Skeletal muscle tissue (tissue), 4 donors: ENCODE data around the gene KCNMB2. TPM values are rescaled to one million over a fixed set of nuclear protein-coding genes. Genes with fewer than 3 reads are reported as not detected.
A peak's percentile ranks its signal among the peaks of the same experiment; 100 is the strongest.

Source experiments
- H3K27ac ChIP-seq: one replicate; pipeline ENCODE4 v1.7.0; 2013; ENCODE audit warnings: mild to moderate bottlenecking, low read depth, low read length, inconsistent platforms
- H3K27me3 ChIP-seq, 3 donors: one replicate each; pipeline ENCODE4 v1.7.0; 2013; ENCODE audit warnings: low read length in 3 of 3; ENCODE audit not compliant: control insufficient read depth in 3 of 3, insufficient read depth in 3 of 3
- H3K36me3 ChIP-seq, 3 donors: one replicate each; pipeline ENCODE4 v1.7.0; 2013; ENCODE audit warnings: low read length in 3 of 3; ENCODE audit not compliant: control insufficient read depth in 3 of 3, insufficient read depth in 3 of 3
- H3K4me1 ChIP-seq, 3 donors: one replicate each; pipeline ENCODE4 v1.7.0; 2013; ENCODE audit warnings: low read length in 3 of 3, mild to moderate bottlenecking in 3 of 3; ENCODE audit not compliant: control insufficient read depth in 3 of 3, insufficient read depth in 3 of 3
- H3K4me3 ChIP-seq, 3 donors: one replicate each; pipeline ENCODE4 v1.7.0; 2013; ENCODE audit warnings: low read length in 3 of 3
- H3K9ac ChIP-seq, 3 donors: one replicate each; pipeline ENCODE4 v1.7.0; 2013; ENCODE audit warnings: low read length in 3 of 3, mild to moderate bottlenecking in 3 of 3, moderate library complexity in 2 of 3, low read depth in 1 of 3
- H3K9me3 ChIP-seq, 3 donors: one replicate each; pipeline ENCODE4 v1.7.0; 2013; ENCODE audit warnings: low read length in 3 of 3; ENCODE audit not compliant: control insufficient read depth in 3 of 3
- total RNA-seq: library from RNA; depleted of rRNA; stranded (reverse); fragments of >200 nt; gene quantifications from one replicate; pipeline ENCODE4 v1.2.3, GENCODE V29; 2014
- donor health status: Osteomylitis.

KCNMB2 gene
- total RNA-seq, 1 donor from 2014 or later, result 11.5 TPM

GRCh38 chr3:178562143-178562946, 26.1 kb downstream of the KCNMB2 start:
- peaks cover 0 to 4% (median 3%) of the 10 kb centered on the region in 3 donors for H3K4me1 ChIP-seq
- H3K4me3 ChIP-seq, result no peak overlapping the region
- H3K27me3 ChIP-seq, result no peaks in the 10 kb centered on the region
- no peak overlapping the region for H3K27ac ChIP-seq
- H3K9ac ChIP-seq, result no peak overlapping the region
- no peaks in the 10 kb centered on the region for H3K36me3 ChIP-seq
- no peaks in the 10 kb centered on the region for H3K9me3 ChIP-seq

DNA sequence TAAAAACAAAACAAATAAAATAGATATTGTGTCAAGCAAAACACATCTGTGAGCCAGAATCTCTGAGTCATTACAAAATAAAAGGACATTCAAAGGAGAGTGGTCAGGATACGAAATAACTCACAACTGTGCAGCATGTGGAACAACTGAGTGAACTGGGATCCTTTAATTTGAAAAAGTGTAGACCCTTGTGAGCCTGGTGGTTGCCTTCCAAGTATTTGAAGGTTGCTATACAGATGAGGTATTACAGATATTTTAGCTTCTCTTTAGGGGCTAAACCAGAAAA, 26.7 kb downstream of the KCNMB2 start:
- no peak overlapping the region for H3K9ac ChIP-seq
- no peak overlapping the region for H3K27ac ChIP-seq
- H3K4me3 ChIP-seq, result no peak overlapping the region
- no peaks in the 10 kb centered on the region for H3K36me3 ChIP-seq
- peaks cover 0 to 4% (median 3%) of the 10 kb centered on the region in 3 donors for H3K4me1 ChIP-seq
- H3K9me3 ChIP-seq, result no peaks in the 10 kb centered on the region
- no peaks in the 10 kb centered on the region for H3K27me3 ChIP-seq

DNA sequence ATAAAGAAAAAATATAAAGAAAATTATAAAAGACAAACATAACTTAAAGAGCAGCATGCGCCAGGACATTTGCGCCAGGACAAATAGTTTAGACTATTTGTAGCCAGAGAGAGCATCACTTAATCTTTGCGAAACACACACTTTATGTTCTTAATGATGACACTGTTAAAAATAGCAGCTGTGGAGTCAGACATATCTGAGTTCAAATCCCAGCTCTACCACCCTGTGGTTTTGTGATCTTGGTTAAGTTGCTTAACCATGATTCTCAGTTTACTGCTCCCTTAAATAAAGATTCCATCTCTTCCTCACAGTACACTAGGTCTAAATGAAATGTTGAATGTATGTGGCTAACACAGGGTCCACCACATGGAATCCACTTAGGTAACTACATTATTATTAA, 31.4 kb downstream of the KCNMB2 start:
- H3K9ac ChIP-seq, result no peak overlapping the region
- no peak overlapping the region for H3K4me3 ChIP-seq
- H3K27ac ChIP-seq, result no peak overlapping the region
- no peaks in the 10 kb centered on the region for H3K4me1 ChIP-seq
- H3K9me3 ChIP-seq, result no peaks in the 10 kb centered on the region
- H3K27me3 ChIP-seq, result no peaks in the 10 kb centered on the region
- H3K36me3 ChIP-seq, result no peaks in the 10 kb centered on the region

- no peaks in the 10 kb centered on the region for H3K36me3 ChIP-seq
- H3K4me3 ChIP-seq, result no peak overlapping the region
- H3K27ac ChIP-seq, result no peak overlapping the region
- H3K9me3 ChIP-seq, result no peaks in the 10 kb centered on the region
- H3K27me3 ChIP-seq, result no peaks in the 10 kb centered on the region
- no peaks in the 10 kb centered on the region for H3K4me1 ChIP-seq
- no peak overlapping the region for H3K9ac ChIP-seq
These were observed 32.0 kb downstream of the KCNMB2 start for GRCh38 chr3:178568155-178568731.

- no peaks in the 10 kb centered on the region for H3K36me3 ChIP-seq
- H3K27ac ChIP-seq, result no peak overlapping the region
- H3K4me1 ChIP-seq, result no peaks in the 10 kb centered on the region
- no peak overlapping the region for H3K9ac ChIP-seq
- no peak overlapping the region for H3K4me3 ChIP-seq
- H3K27me3 ChIP-seq, result no peaks in the 10 kb centered on the region
- H3K9me3 ChIP-seq, result no peaks in the 10 kb centered on the region
These were observed 32.7 kb downstream of the KCNMB2 start for GRCh38 chr3:178568911-178569310.

DNA sequence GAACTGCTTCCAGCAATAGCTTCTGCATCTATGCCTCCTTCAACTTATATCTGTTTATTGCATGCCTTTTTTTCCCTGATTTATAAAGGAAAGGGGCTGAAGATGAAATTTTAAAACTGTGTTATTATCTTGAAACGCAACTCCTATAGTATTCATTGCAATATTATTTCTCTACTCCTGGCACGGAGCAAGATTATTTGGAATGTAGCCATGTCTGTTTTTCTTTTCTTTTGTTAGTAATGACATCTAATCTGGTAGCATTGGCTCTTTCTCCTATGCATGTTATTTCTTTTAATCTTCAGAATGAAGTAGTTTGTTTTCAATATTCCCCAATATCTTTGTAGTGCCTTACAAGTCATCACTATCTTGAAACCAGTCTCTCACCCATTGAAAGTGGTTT, 33.6 kb downstream of the KCNMB2 start:
- H3K9ac ChIP-seq, result no peak overlapping the region
- H3K27ac ChIP-seq, result no peak overlapping the region
- H3K36me3 ChIP-seq, result no peaks in the 10 kb centered on the region
- H3K9me3 ChIP-seq, result no peaks in the 10 kb centered on the region
- H3K4me1 ChIP-seq, result no peaks in the 10 kb centered on the region
- no peaks in the 10 kb centered on the region for H3K27me3 ChIP-seq
- H3K4me3 ChIP-seq, result no peak overlapping the region

DNA sequence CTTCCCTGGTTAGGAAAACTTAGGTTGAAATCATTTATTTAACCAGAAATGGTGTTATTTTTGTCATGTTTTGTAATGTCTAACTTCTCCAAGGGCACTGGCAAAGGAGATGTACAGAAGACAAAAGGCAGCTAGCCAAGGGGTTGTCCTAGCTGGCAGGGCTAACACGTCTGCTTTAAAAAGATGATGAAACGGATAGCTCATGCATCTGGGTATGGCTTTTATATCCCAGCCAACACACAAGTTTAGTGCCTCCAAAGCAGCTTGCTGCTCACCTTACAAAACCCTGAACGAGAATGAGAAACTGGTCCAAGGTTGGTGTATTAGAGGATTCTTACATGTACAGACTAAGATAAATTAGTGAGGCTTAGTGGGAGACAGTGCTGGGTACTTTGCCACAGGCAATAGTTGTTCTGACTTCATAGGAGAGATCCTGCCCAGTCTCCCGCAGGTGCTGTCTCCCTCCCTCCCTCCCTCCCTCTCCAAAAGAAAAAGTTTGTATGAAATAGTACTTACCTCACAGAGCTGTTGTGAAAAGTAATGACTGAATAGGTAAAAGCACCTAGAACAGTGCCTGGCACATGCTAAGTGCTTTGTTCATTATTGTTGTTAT, 47.8 kb downstream of the KCNMB2 start:
- no peak overlapping the region for H3K9ac ChIP-seq
- H3K36me3 ChIP-seq, result no peaks in the 10 kb centered on the region
- H3K4me3 ChIP-seq, result no peak overlapping the region
- H3K9me3 ChIP-seq, result no peaks in the 10 kb centered on the region
- H3K27ac ChIP-seq, result no peak overlapping the region
- peaks cover 0 to 5% (median 0%) of the 10 kb centered on the region in 3 donors for H3K4me1 ChIP-seq
- H3K27me3 ChIP-seq, result no peaks in the 10 kb centered on the region

DNA sequence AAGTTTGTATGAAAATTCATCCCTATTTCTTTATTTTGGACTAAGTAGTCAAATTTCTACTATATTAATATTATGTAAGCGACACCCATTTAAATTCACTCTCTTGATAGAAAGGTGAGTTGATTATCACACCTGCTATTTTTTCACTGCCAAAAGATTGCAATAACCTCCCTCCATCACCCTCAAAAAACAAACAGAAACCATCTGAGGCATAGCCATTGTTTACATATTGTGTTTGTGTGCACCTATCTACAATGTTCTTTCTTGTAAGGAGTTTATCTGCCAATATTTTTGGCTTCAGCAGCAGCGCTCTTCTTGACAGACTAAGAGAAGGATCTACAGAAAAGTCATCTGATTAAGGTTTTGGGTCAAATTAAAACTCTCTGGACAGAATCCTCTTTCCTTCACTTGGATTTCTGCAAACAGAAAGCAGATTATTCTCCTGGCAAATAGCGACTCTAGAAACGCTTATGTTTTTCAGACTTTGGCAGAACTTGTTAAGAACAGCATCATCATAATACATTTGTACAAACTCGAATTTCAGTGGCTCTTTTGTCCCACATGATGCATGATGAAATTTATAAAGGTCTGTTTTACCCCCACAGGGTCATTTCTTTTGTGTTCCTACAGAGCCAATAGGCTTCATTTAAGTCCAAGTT, 48.6 kb downstream of the KCNMB2 start:
- H3K9ac ChIP-seq, result no peak overlapping the region
- peak overlapping the region; percentile 3 for H3K27ac ChIP-seq
- H3K4me3 ChIP-seq, result no peak overlapping the region
- no peaks in the 10 kb centered on the region for H3K36me3 ChIP-seq
- peaks cover 0 to 5% (median 0%) of the 10 kb centered on the region in 3 donors for H3K4me1 ChIP-seq
- H3K27me3 ChIP-seq, result no peaks in the 10 kb centered on the region
- no peaks in the 10 kb centered on the region for H3K9me3 ChIP-seq

GRCh38 chr3:178585454-178585853, 49.2 kb downstream of the KCNMB2 start:
- Histone ChIP-seq H3K27ac (peak overlapping the region; percentile 3), H3K9ac (no peak overlapping the region), H3K4me3 (no peak overlapping the region), H3K36me3 (no peaks in the 10 kb centered on the region), H3K27me3 (no peaks in the 10 kb centered on the region), H3K4me1 (peaks cover 0 to 5% (median 0%) of the 10 kb centered on the region in 3 donors), H3K9me3 (no peaks in the 10 kb centered on the region)

DNA sequence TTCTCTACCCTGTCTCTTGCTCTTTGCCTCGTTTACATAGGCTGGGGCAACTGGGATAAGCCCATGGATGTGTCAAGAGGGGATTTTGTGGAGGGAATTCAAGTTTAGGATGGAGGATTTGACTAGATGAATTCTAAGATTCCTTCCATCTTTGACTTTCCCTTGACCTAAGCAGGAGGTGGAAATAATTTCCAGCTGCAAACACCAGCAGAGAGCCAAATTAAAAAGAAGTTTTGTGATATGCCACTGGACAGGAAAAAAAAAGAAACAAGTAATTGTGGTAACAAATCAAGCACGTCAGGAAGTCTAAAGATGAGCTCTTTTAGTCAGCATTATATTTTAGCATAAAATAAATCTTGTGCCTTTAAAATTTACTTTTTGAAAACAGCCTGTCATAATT, 49.8 kb downstream of the KCNMB2 start:
- H3K9ac ChIP-seq, result no peak overlapping the region
- no peaks in the 10 kb centered on the region for H3K9me3 ChIP-seq
- H3K27ac ChIP-seq, result no peak overlapping the region
- no peak overlapping the region for H3K4me3 ChIP-seq
- H3K36me3 ChIP-seq, result no peaks in the 10 kb centered on the region
- H3K4me1 ChIP-seq, result peaks cover 0 to 5% (median 0%) of the 10 kb centered on the region in 3 donors
- no peaks in the 10 kb centered on the region for H3K27me3 ChIP-seq
